AG10803 (cell line): Measurements from ENCODE around the gene PRKAG2.
A peak's percentile ranks its signal among the peaks of the same experiment; 100 is the strongest.

Experiments used
- DNase-seq: peaks from one replicate; pipeline ENCODE4 v3.0.0; 2010; ENCODE audit warnings: low read depth
- H3K4me3 ChIP-seq: 2 replicates; pipeline ENCODE4 v1.5.1; 2011; ENCODE audit warnings: mild to moderate bottlenecking, low read length, control low read depth
- TF ChIP-seq, protein P1 (sequence below): conservative IDR thresholded peaks from 2 replicates; pipeline ENCODE4 v1.5.1; 2011; ENCODE audit warnings: mild to moderate bottlenecking, low read length, control low read depth, inconsistent platforms

The PRKAG2 gene

DNA sequence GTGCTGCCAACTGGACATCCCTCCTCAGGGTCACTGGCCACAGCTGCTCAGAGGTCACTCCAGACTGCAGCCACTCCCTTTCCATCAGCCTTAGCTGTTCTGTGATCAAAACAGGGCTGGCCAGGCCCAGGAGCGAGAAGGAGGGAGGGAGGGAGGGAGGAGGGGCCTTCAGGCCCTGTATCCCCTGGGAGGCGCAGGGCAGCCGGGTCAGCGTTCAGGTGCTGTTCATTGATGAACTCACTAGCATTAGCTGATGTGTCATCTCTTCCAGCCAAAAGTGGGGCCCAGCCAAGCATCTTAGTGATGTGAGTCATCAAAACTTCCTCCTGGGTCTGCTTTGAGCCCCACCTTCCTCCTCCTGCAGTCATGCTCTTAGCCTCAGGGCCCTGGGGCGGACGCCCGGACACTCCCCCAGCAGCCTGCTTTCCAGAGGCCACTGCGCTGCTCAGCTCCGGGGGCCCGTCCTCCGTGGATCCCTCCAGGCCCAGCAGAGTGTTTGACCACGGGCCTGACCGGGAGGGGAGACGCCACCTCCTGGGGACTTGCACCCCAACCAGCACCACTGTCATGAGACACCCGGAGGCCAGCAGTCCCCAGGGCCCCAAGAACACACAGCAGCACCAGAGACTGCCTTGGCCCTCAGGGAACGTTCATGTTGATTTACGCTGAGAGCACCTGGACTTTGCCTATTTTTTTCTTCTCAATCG lies 149.2 kb downstream of the PRKAG2 start:
- DNase-seq, result peak; percentile 95
- TF ChIP-seq, protein P1, sequence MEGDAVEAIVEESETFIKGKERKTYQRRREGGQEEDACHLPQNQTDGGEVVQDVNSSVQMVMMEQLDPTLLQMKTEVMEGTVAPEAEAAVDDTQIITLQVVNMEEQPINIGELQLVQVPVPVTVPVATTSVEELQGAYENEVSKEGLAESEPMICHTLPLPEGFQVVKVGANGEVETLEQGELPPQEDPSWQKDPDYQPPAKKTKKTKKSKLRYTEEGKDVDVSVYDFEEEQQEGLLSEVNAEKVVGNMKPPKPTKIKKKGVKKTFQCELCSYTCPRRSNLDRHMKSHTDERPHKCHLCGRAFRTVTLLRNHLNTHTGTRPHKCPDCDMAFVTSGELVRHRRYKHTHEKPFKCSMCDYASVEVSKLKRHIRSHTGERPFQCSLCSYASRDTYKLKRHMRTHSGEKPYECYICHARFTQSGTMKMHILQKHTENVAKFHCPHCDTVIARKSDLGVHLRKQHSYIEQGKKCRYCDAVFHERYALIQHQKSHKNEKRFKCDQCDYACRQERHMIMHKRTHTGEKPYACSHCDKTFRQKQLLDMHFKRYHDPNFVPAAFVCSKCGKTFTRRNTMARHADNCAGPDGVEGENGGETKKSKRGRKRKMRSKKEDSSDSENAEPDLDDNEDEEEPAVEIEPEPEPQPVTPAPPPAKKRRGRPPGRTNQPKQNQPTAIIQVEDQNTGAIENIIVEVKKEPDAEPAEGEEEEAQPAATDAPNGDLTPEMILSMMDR, result no peak
- no peak overlapping the region for H3K4me3 ChIP-seq

DNA sequence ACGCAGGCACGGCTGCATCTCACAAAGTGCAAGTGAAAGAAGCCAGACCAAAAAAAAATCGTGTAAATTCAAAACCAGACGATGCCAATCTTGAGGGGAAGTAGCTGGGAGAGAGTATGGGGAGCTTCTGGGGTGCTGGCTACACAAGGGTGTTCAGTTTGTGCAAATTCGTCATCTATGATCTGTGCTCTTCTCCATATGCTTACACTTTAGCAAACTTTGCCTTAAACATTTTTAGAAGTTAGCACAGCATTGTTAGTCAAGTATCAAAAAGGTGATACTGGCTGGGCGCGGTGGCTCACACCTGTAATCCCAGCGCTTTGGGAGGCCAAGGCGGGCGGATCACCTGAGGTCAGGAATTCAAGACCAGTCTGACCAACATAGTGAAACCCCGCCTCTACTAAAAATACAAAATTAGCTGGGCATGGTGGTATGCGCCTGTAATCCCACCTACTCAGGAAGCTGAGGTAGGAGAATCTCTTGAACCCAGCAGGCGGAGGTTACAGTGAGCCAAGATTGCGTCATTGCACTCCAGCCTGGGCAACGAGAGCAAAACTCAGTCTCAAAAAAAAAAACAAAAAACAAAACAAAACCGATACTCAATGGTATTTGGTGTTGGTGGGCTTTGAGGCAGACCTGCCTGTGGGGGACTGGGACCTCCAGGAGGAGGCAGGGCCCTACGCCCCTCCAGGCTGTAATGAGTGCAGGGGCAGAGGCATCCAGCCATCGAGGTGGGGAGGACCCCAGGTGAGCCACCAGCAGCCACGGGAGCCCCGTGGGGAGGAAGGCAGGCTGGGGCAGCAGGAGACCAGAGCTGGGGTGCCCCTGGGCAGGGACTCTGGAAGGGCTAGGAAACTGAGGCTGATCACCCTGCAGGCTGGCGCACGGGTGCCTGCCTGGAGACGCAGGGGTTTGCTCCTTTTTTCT lies 150.0 kb downstream of the PRKAG2 start:
- TF ChIP-seq, protein P1, result no peak
- H3K4me3 ChIP-seq, result no peak overlapping the region
- no peak for DNase-seq

DNA sequence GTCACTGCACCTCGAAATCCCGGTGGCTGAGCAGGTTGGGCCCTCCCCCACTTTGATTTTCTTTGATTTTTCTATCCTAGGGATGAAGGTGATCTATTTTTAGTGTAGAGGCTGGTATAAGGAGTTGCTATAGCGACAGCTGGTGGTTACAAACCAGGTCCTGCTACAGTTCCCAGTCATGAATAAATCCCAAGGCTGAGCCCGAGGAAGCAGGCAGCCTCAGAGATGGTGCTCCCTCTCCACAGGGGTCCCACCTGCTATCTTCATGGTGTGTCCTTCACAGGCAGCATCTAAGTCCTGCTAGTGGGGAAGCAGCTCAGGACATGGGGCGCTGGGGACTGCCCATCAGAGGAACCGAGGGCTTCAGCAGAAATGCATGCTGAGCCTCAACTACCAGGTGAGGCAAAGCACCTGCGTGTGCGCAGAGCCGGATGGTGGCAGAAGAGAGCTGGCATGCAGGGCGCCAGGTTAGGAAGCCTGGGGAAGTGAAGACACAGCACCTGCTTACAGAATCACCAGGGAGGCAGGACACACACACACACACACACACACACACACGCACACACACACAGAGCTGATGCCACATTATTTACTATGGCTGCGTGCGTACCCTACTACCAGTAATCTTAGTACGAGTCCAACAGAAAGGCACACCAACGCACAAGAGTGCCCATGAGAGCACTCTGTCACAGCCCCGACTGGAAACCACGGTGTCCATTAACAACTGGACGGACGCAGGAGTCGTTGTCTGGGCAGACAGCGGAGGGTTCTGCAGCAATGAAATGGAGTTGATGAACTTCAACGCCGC lies 150.9 kb downstream of the PRKAG2 start:
- no peak for DNase-seq
- H3K4me3 ChIP-seq, result no peak overlapping the region
- TF ChIP-seq, protein P1, result no peak

DNA sequence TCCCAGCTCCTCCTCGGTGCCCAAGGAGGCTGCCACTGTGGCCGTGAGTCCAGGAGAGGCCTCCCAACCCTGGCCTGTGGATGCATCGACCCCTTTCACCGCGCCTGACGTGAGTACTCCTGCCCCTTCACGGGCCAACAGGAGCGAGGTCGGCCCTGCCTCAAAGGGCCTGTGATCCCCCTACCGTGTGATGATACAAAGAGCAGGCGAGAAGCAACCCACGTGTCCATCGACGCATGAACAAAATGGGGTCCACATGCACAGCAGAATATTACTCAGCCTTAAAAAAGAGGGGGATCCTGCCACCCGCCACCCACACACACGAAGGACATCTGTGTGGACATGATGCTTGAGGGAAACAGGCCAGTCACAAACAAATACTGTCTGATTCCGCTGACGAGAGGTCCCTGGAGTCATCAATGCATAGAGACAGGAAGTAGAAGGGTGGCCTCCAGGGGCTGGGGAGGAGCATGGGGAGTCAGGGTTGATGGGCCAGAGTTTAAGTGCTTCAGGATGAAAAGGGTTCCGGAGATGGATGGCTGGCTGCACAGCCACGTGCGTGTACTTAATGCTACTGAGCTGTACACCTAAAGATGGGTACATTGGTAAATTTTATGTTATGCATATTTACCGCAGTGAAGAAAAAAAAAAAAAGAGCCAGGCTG lies 151.9 kb downstream of the PRKAG2 start:
- H3K4me3 ChIP-seq, result no peak overlapping the region
- TF ChIP-seq, protein P1, result no peak
- DNase-seq, result no peak

DNA sequence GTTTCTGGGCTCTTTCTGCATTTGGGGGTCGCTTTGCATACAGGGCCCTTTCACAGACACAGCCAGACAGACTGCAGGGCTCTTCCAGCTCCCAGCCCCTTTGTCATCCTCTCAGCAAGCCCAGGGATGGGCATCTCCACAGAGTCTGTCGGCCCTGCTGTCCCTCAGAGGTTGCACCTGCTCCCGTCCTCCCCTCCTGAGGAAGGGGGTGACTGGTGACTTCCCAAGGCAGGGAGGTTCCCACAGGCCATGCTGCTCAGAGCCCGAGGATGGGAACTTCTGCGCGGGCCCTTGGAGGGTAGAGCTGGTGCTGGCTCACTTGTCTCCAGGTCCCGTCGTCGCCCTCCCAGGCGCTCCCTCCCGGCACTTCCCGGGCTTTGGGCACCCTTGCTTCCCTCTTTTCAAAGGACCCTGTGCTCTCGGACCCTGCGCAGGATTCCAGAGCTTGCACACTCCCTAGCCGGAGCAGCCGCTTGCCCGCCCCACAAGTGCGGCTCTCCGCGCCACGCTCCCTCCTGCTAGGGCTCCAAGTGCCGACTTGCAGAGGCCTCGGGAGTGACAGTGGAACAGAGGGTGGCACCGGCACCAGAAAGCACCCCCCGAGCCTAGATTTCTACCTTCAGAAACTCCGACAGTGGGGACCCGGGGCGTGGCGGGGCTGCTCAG lies 152.5 kb downstream of the PRKAG2 start:
- TF ChIP-seq, protein P1, result no peak
- DNase-seq, result no peak
- no peak overlapping the region for H3K4me3 ChIP-seq

DNA sequence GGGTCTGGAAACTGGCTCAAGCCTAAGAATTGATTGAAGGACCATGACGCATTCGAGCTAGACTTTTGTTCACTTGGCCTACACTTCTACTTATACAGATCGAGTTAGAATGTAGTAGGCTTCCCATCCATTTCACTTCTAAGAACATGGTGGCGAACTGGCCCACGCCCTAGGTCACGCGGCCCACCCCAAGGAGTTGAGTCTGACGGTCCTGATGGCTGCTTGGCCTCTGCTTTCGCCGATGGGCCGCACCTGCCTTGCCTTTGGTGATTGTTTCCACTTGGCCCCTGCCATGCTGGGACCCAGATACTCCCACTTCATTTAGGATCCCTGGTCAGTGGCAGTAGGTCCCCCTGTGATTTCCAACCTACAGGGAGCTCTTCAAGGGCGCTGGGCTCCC lies 153.6 kb downstream of the PRKAG2 start:
- DNase-seq, result no peak
- H3K4me3 ChIP-seq, result no peak overlapping the region
- TF ChIP-seq, protein P1, result no peak
